Daoy (cell line): ENCODE results near the gene RAB28. TPM values are rescaled to one million over a fixed set of nuclear protein-coding genes. Genes with fewer than 3 reads are reported as not detected.

Source experiments
- DNase-seq: peaks from one replicate; pipeline ENCODE4 v3.0.0-alpha.2; 2015; ENCODE audit warnings: low read depth
- total RNA-seq: library from RNA; depleted of rRNA; stranded (reverse); fragments of >200 nt; shearing (Covaris generic); gene quantifications from 2 replicates; pipeline ENCODE4 v1.2.3, GENCODE V29; 2014

RAB28 gene
- total RNA-seq, 1 experiment from 2014 or later: 21.5 TPM

DNA sequence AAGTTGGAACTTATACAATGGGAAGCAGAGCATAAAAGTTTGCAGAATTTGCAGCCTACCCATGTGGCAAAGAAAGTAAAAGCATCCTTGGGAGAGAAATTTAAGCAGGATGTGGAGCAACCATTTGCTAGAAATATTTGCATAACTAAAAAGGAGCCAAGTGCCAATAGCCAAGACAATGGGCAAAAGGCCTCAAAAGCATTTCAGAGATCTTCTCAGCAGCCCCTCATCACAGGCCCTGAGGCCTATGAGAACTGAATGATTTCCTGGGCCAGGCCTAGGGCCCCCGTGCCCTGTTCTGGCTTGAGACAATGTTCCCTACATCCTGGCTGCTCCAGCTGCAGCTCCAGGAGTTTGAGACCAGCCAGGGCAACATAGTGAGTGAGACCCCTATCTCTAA, 25.3 kb upstream of the RAB28 start:
- DNase-seq: no peak

DNA sequence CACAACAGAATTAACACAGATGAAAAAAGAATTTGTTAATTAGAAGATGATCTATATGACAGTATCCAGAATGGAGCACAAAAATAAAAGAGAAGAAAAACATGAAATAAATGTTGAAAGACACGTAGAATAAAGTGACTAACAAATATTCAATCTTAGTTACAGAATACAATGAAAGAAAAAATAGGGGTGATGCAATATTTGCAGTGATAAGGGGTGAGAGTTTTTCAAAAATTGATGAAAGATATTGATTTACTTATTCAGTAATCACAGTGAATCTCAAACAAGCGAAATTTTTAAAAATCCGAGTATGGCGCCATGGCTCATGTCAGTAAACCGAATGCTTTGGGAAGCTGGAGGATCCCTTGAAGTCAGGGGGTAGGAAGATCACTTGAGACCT, 20.2 kb upstream of the RAB28 start:
- DNase-seq: no peak

DNA sequence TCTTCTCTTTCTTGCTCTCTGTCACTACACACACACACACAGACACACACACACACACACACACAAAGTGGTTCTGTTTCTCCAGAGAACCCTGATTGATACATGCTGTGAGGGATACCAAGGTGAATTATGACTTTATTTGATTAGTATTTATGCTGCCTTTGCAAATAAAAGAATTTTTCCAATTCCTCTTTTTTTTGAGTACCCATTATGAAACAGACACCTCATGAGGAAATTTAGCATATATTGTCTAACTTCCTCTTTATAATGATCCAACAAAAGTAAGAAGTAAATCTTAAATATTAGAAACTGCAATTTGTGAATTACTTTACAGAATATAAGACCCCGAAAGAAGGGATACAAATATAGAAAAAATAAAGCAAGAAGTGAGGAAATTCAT, 14.3 kb upstream of the RAB28 start:
- no peak for DNase-seq

DNA sequence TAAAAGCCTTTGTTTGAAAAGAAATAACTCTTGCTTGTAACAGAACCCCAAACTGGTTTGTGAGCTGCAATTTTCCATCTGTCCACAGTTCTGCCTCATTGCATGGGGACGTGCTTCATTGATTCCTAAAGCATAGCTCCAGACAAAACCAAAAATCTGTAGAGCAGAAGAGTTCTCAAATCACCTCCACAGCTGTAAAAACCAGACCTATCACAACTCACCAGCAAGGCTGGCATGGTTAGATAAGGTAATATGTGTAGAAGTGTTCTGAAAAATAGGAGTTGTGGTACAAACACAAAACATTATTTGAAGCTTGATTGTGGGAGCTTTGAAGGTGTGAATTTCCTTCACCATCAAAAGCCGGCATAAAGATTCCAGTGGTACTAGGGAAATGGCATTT, 12.5 kb upstream of the RAB28 start:
- DNase-seq: no peak

DNA sequence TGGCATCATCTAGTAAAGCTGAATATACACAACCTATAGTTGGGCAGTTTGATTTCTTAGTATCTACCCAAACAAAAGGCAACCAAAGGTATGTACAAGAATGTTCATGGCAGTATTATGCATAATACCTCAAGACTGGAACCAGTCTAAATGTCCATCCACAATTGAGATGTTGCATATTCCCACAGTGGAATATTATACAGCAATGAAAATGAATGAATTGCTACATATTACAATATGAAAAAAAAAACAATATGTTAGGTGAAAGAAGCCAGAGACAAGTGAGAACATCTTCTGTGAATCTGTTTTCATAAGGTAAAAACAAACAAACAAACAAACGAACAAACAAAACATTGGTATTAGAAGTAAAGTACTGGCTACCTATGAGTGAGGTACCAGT, 11.6 kb upstream of the RAB28 start:
- no peak for DNase-seq

DNA sequence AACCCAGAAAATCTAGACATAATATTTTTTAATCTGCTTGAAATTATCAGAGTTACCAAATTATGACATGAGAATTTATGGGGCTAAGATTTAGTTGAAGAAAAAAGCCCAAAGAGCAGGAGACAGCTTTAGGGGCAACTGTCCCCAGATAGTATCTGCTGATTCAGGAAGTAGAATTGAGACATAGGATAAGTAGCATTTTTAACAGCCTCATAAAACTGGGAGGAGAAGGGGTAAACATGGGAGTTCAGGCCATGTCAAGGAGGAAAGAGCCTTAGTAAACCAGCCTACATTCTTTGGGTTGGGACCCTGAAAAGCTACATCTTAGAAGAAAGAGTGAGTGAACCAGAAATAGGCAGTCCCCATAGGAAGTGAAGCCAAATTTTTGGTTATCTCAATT, 9.7 kb upstream of the RAB28 start:
- no peak for DNase-seq

DNA sequence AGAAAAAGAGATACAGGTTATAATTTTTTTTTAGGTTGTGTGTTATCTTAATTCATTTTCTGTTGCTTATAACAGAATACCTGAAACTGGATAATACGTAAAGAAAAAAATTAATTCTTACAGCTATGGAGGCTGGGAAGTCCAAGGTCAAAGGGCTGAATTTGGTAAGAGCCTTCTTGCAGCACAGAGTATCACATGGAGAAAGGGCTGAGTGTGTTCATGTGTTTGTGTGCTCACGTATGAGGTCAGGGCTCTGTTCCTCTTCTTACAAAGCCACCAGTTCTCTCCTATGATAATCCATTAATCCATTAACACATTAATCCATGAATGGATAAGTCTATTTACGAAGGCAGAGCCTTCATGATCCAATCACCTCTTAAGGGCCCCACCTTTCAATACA, 8.6 kb upstream of the RAB28 start:
- DNase-seq: no peak

DNA sequence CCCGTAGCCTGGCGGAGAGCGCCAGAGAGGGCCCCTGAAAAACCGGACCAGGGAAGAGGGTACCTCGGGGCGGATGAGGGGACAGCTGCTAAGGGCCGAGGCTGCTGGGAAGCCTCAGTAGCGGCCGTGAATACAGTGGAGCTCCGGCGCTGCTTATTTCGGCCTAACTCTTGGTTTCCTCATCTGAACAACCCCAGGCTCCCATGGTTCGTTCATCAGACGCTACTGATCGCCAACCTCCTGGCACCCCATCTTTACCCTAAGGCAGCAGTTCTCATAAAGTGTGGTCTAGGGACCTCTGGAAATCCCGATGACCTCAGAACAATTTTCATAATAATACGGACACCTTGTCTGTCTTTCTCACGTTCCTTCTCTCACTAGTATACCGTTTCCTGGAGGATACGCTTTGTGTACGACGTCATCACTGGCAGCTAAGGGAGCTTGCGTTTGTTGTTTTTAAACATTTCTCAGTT, 645 bp upstream of the RAB28 start:
- DNase-seq: no peak

DNA sequence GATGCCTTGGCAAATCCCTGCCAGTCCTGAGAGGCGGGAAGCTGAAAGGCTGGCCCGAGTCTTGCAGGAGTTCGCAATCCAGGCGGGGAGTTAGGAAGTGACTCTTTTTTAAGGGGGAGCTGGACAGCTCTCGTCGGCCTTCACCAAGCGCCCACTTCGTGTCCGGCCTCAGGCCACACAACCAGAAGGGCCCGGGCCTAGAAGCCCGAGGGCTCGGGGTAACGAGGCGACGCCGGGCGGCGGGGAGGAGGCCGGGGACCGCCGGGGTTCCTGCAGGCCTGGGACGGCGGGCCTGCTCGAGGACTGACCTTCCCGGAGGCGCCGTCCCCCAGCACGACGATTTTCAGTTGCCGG, 395 bp downstream of the RAB28 start:
- peak; percentile 56 for DNase-seq

DNA sequence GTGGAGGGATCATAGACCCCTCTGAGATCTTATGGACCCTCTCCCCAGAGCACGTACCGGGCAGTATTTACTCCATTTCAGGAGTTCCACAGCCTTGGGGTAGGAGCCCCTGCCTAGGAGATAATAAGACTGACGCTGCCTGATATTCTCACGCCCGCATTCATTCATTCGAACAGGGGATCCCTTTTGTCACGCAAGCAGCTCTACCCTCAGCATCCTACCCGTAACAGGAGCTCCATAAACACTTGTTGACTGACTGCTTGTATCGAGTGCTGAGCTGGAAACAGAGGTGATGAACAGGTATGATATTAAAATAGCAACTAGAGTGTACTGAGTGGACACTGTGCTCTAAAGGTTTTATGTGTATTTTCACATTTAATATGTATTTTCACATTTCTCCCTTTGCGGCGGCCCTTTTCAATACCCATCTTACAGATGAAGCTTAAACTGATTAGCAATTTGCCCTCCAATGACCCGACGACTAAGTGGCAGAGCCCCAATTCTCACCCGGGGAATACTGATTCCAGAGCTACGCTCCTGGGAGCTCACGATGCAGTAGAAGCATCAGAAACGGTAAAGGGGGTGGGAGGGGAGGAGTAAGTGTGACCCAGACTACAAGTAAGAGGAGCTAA, 888 bp downstream of the RAB28 start:
- peak; percentile 16 for DNase-seq

DNA sequence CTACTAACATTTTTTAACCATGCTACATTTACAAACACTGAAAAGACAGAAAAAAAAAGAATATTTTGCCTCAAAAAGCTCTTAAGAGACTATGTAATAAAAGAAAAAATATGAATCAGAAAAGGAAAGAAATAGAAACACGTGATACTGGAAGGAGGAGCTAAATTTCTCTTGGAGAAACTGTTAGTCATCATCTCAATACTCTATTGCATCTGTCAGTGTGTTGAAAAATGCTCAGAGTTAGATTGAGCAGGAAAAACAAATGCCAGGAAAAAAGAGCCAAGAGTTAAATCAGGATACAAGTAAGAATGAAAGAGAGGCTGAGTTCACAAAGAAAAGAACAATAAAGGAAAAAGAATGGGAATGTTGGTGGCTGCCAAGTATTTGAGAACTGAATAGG, 2.6 kb downstream of the RAB28 start:
- DNase-seq: no peak

DNA sequence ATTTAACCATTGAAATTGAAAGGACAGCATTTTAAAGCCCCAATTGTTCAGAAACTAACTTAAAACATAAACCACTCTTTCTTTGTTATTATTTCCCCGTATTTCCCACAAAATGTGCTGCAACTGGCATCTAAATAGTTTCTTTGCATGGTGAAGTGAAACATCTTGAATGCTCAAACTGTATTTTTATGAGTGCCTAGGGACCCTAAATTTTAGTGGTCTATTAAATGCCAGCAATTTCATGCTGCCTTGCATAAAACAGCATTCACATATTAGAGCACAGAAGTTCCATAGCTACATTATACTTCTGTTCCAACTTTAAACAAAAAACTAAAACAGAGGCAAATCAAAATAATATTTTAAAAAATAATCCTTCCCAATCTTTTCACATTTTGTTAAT, 5.4 kb downstream of the RAB28 start:
- DNase-seq: no peak

DNA sequence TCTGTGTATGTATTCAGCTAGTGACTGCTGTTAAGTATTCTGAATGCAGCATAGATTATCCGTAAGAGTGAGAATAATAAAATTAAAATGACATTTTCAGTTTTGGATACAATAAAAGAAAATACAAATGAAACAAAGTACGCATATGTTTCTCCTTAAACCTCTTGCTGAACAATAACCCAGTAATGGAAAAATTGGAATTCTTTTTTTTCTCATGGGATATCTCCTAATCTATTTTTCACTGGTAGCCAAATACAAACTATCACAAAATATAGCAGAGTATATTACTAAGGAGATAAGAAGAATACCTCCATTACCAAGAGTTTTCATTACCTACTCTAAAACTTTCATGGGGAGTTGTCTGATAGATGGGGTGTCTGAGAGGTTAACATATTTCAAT, 6.0 kb downstream of the RAB28 start:
- DNase-seq: no peak

DNA sequence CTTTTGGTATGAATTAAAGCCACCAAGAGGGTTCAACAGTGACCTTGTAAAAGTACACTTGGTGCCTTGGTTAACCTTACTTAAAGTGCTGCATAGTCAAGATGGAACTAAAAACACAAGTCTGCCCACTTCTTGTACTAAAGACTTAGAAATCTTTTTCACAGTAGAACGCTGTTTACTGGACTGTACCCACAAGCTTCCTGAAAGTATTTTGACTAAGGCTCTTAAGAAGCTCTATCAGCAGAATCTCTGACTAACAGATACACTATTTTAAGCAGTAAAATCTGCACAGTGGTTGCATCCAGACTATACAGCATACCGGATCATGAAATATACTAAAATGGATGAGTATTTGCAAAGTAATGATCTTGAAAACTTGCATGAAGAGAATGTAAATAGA, 7.2 kb downstream of the RAB28 start:
- no peak for DNase-seq

DNA sequence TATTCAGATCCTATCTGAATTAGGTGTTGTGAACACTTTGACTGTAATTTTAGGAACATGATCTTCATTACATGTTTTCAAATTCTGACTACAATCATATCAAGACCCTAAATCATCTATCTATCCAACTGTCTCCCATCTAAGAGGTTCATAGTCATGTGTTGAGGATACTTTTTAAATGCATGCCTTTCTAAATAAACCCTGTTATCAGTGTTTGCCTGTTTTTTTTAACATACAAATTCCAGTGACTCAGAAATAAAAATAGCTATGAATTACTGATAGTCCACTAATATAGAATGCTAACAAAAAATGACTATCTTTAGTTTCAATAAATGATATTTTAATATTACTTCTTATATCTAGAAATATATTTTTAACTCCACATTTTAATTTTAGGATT, 8.0 kb downstream of the RAB28 start:
- no peak for DNase-seq

DNA sequence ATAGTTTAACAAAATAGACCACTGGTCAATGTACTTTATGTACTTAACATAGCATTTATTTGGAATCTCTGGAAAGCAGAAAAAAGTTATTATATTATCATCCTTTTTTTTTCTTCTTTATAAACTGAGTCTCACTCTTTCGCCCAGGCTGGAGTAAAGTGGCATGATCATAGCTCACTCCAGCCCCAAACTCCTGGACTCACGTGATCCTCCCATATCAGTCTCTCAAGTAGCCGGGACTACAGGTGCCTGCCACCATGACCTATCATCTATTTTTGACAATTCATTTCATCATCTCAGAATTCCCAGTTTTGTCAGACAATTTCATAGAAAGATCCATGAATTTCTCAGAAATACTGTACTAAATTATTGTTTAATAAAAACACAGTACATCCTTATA, 12.7 kb downstream of the RAB28 start:
- DNase-seq: no peak

DNA sequence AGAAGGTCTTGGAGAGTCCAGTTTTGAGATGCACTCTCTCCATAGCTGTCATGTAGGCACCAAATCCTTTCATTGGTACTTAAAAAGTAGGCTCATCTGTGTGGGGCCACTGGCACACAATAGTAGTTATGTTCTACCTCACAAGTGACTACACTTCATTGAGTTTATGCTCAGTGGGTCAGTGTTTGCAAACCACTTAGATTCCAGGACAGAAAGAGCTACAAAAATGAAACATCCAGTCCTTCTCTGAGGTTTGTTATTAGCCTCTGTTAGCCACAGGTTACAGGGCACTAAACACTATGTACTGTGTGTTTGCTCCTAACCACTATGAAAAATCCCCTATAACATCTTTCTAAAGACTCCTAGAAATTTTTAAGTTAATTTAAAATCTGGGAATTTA, 13.8 kb downstream of the RAB28 start:
- DNase-seq: no peak

DNA sequence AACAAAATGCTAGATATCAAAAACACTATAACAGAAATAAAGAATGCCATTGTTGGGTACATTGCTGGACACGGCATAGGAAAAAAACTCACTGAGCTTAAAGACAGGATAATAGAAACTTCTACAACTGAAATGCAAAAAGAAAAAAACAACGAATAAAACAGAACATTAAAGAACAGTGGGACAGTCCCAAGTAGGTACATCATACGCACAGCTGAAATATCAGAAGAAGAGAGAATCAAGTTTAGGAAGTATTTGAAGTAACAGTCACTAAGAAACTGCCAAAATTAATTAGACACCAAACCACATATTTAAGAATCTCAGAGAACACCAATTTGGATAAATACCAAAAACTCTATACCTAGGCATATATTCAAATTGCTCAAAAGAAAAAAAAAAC, 19.2 kb downstream of the RAB28 start:
- no peak for DNase-seq

DNA sequence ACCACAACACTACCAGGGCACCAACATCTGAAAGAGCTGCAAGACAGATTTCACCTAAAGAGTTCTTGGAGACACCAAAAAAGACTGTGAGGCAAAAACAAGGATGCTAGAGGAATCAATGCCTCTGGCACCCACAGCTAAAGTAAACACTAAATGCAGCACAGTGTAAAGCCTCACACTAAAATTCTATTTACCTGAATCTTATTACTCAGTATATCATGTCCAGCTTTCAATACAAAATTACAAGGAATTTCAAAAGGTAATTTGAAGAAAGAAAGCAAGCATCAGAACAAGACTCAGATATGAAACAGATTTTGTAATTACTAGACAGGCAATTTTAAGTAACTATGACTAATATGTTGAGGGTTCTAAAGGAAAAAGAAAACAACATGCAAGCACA, 19.6 kb downstream of the RAB28 start:
- no peak for DNase-seq

DNA sequence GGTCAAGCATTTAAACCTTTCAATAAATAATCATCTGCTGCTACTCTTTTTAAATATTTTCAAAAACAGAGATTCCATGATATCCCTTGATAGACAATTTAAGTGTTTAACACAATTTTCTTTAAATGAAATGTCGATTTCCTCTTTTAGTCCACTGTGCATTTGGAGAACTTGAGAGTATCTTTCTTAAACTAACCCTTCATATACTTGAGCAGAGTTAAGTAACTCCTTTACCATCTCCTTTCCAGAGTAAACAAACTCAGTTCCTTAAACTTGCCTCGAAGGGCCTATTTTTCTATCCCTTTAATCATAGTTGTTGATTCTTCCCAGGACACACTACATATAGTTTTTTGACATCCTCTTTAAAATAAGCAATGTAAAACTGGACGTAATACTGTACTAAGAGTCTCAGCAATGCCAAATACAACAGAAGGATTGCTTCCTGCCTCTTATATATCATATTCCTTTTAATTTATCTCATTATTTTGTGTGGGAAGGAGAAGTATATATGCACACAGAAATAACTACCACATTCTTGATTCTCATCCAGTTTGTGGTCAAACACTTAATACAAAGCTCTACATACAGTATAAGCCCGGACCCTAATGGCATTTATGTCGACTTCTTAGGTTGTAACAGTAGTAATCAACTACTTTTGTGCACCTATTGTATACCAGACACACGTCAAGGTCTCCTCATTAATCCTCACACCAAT, 22.8 kb downstream of the RAB28 start:
- no peak for DNase-seq

DNA sequence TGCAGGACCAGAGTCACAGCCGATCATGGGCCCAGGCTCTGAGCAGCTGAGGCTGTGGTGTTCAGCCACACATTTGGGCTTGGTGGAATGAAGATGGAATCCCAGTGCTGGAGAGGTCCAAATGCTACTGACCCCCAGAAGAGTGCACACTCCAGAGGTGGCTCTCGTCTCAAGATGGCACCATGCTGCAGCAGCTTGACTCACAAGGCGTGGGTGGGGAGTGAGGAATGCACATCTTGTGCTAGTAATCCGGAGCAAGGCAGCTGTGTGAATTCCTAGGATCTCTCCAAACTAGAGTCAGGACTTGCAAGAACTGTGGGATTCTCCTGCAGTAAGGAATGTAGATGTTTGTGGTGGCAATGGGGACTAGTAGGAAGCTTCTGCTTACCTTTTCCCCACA, 28.7 kb downstream of the RAB28 start:
- DNase-seq: peak; percentile 4

DNA sequence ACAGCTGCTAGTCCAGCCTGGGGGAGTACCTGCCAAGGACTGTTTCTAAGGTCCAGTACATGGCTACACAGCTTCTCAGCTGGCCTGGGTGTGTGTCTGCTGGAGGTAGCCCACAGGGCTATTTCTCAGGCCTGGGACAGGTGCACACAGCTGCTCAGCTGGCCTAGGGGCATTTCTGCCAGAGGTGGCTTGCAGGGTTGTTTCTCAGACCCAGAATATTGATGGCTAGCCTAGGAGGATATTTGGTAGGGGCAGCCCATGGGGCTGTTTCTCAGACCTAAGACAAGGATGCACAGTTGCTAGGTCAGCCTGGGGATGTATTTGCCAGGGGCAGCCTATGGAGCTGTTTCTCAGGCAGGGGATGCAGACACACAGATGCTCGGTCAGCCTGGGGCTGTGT, 29.4 kb downstream of the RAB28 start:
- no peak for DNase-seq

DNA sequence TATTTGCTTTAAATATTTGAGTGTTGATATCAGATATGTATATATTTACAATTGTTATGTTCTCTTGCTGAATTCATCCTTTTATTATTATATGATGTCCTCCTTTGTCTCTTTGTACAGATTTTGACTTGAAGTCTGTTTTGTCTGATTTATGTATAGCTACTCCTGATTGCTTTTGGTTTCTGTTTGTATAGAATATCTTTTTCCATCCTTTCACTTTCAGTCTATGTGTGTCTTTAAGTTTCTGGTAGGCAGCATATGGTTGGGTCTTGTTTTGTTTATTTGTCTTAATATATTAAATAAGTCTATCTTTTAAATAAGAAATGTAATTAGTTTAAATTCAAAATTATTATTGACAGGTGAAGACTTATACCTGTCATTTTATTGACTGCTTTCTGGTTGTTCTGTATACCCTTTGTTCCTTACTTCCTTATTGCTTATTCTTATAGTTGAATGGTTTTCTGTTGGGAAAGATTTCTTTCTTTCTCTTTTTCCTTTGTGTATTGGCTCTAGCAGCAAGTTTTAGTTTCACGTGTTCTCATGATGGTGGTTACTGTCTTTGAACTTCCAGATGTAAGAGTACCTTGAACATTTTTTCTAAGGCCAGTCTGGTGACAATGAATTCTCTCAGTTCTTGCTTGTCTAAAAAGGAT, 31.1 kb downstream of the RAB28 start:
- no peak for DNase-seq
